HepG2 (cell line): ENCODE data around the gene YAP1. TPM values are rescaled to one million over a fixed set of nuclear protein-coding genes. Genes with fewer than 3 reads are reported as not detected.

ENCODE experiments used
- ATAD3A ChIP-seq: sonication (generic); formaldehyde crosslinking; IDR thresholded peaks from 2 replicates; pipeline ENCODE4 v1.4.0; 2020; ENCODE audit warnings: missing genetic modification reagents
- ATF3 ChIP-seq: sonication (generic); formaldehyde crosslinking; IDR thresholded peaks from 2 replicates; pipeline ENCODE4 v1.4.0; 2020; ENCODE audit warnings: missing genetic modification reagents
- FOXK1 ChIP-seq: sonication (generic); formaldehyde crosslinking; IDR thresholded peaks from 2 replicates; pipeline ENCODE4 v1.4.0; 2020; ENCODE audit warnings: low read depth, missing genetic modification reagents, borderline replicate concordance
- FUBP1 ChIP-seq: sonication (generic); formaldehyde crosslinking; IDR thresholded peaks from 2 replicates; pipeline ENCODE4 v1.5.1; 2020; ENCODE audit warnings: missing genetic modification reagents, mild to moderate bottlenecking, borderline replicate concordance
- GATAD2A ChIP-seq: IDR thresholded peaks from 2 replicates; pipeline ENCODE4 v1.6.1; 2016
- HMGXB3 ChIP-seq: sonication (generic); formaldehyde crosslinking; IDR thresholded peaks from 2 replicates; pipeline ENCODE4 v1.4.0; 2020; ENCODE audit warnings: missing genetic modification reagents, borderline replicate concordance
- IRF2 ChIP-seq: IDR thresholded peaks from 2 replicates; pipeline ENCODE4 v1.6.1; 2018; ENCODE audit warnings: missing genetic modification reagents, missing compliant biosample characterization
- ISL2 ChIP-seq: sonication (generic); formaldehyde crosslinking; IDR thresholded peaks from 2 replicates; pipeline ENCODE4 v1.5.0; 2020; ENCODE audit warnings: missing genetic modification reagents
- KLF9 ChIP-seq: IDR thresholded peaks from 2 replicates; pipeline ENCODE4 v1.6.1; 2016; ENCODE audit warnings: low read depth
- KMT2A ChIP-seq: sonication (generic); formaldehyde crosslinking; IDR thresholded peaks from 2 replicates; pipeline ENCODE4 v1.4.0; 2020; ENCODE audit warnings: missing genetic modification reagents
- NCOA2 ChIP-seq: sonication (generic); formaldehyde crosslinking; IDR thresholded peaks from 2 replicates; pipeline ENCODE4 v1.8.0; 2022; ENCODE audit warnings: inconsistent platforms
- NFKB2 ChIP-seq: sonication (generic); formaldehyde crosslinking; IDR thresholded peaks from 2 replicates; pipeline ENCODE4 v1.4.0; 2020; ENCODE audit warnings: missing genetic modification reagents, borderline replicate concordance
- RELA ChIP-seq: sonication (generic); formaldehyde crosslinking; IDR thresholded peaks from 2 replicates; pipeline ENCODE4 v1.4.0; 2020; ENCODE audit warnings: missing genetic modification reagents
- SIN3A ChIP-seq: IDR thresholded peaks from 2 replicates; pipeline ENCODE4 v1.6.1; 2011; ENCODE audit warnings: low read depth, mild to moderate bottlenecking, control low read depth, low read length, borderline replicate concordance
- SIX1 ChIP-seq: sonication (generic); formaldehyde crosslinking; IDR thresholded peaks from 2 replicates; pipeline ENCODE4 v1.4.0; 2020; ENCODE audit warnings: missing genetic modification reagents, borderline replicate concordance
- SOX5 ChIP-seq: IDR thresholded peaks from 2 replicates; pipeline ENCODE4 v1.6.1; 2016; ENCODE audit warnings: borderline replicate concordance
- ZBTB42 ChIP-seq: sonication (generic); formaldehyde crosslinking; IDR thresholded peaks from 2 replicates; pipeline ENCODE4 v1.5.0; 2020; ENCODE audit warnings: mild to moderate bottlenecking, missing genetic modification reagents
- ZFAT ChIP-seq: sonication (generic); formaldehyde crosslinking; conservative IDR thresholded peaks from 2 replicates; pipeline ENCODE4 v1.8.1; 2023; ENCODE audit warnings: missing genetic modification reagents, inconsistent platforms
- ZNF3 ChIP-seq: IDR thresholded peaks from 2 replicates; pipeline ENCODE4 v1.7.0; 2017; ENCODE audit warnings: inconsistent platforms
- ZNF496 ChIP-seq: sonication (generic); formaldehyde crosslinking; IDR thresholded peaks from 2 replicates; pipeline ENCODE4 v1.8.1; 2023; ENCODE audit warnings: mild to moderate bottlenecking, moderate library complexity, missing genetic modification reagents; ENCODE audit not compliant: insufficient replicate concordance
- ZNF660 ChIP-seq: sonication (generic); formaldehyde crosslinking; IDR thresholded peaks from 2 replicates; pipeline ENCODE4 v1.5.1; 2020; ENCODE audit warnings: mild to moderate bottlenecking, low read depth, missing genetic modification reagents, borderline replicate concordance
- ZNF780A ChIP-seq: sonication (generic); formaldehyde crosslinking; IDR thresholded peaks from 2 replicates; pipeline ENCODE4 v1.8.0; 2022; ENCODE audit warnings: mild to moderate bottlenecking, missing genetic modification reagents, moderate library complexity
- ZSCAN21 ChIP-seq: sonication (generic); formaldehyde crosslinking; IDR thresholded peaks from 2 replicates; pipeline ENCODE4 v1.8.0; 2022; ENCODE audit warnings: mild to moderate bottlenecking, missing genetic modification reagents, moderate library complexity, borderline replicate concordance
- polyA plus RNA-seq, 8 experiments: library from polyadenylated mRNA; depleted of rRNA in 3 of 8; stranded (reverse) in 7 of 8; unstranded in 1 of 8; fragments of >200 nt; fragmentation: Illumina TruSeq in 4 of 8; extraction: Trizol in 4 of 8; gene quantifications; 2 replicates each; pipeline versions ENCODE4 v1.2.1 to v1.2.3, GENCODE V29; 2011 to 2016; ENCODE audit warnings: low read depth in 4 of 8, missing spikeins in 1 of 8, mixed read lengths in 1 of 8; ENCODE audit not compliant: insufficient read depth in 1 of 8
- total RNA-seq, 5 experiments: library from RNA; depleted of rRNA; stranded (reverse); fragments of >200 nt; fragmentation: Illumina TruSeq; extraction: Trizol; gene quantifications; 2 replicates each; pipeline ENCODE4 v1.2.3, GENCODE V29; 2016; ENCODE audit warnings: low read depth in 1 of 5
- TF ChIP-seq, protein P1 (sequence below): IDR thresholded peaks from 2 replicates; pipeline ENCODE4 v1.6.1; 2016; ENCODE audit warnings: missing compliant biosample characterization, missing genetic modification reagents, borderline replicate concordance

The YAP1 gene
- total and polyA plus RNA-seq, 2 of the 13 experiments (the other 11 are each of a cell fraction or from before 2014, with no cell fraction given), result 59.5 to 91.0 TPM

GRCh38 chr11:102116453-102117205 is 6.4 kb downstream of the YAP1 start (continued):
- no peak for TF ChIP-seq ZNF496 (CRISPR knock-in tag)
- TF ChIP-seq FUBP1, result no peak
- no peak for TF ChIP-seq KLF9 (CRISPR knock-in tag)
- TF ChIP-seq ZNF3, result no peak
- no peak for TF ChIP-seq ATAD3A (CRISPR knock-in tag)
- TF ChIP-seq, protein P1, sequence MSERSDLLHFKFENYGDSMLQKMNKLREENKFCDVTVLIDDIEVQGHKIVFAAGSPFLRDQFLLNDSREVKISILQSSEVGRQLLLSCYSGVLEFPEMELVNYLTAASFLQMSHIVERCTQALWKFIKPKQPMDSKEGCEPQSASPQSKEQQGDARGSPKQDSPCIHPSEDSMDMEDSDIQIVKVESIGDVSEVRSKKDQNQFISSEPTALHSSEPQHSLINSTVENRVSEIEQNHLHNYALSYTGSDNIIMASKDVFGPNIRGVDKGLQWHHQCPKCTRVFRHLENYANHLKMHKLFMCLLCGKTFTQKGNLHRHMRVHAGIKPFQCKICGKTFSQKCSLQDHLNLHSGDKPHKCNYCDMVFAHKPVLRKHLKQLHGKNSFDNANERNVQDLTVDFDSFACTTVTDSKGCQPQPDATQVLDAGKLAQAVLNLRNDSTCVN, result no peak
- no peak for TF ChIP-seq SIN3A
- 0 out of 2 replicates have a peak, but pooled peaks have one; percentile 22 for TF ChIP-seq SIX1 (CRISPR knock-in tag)
- no peak for TF ChIP-seq NFKB2 (CRISPR knock-in tag)
- TF ChIP-seq ATF3, result no peak
- no peak for TF ChIP-seq ZFAT (CRISPR knock-in tag)
- TF ChIP-seq KMT2A (CRISPR knock-in tag), result no peak
- TF ChIP-seq IRF2 (CRISPR knock-in tag), result no peak
- no peak for TF ChIP-seq FOXK1 (CRISPR knock-in tag)
- no peak for TF ChIP-seq ZNF780A
- no peak for TF ChIP-seq ZNF660 (CRISPR knock-in tag)
- no peak for TF ChIP-seq HMGXB3 (CRISPR knock-in tag)
- peak; percentile 51; the same call in 1 of the 2 replicates for TF ChIP-seq GATAD2A (CRISPR knock-in tag)
- peak; percentile 20; the same call in 1 of the 2 replicates for TF ChIP-seq SOX5 (CRISPR knock-in tag)
- peak; percentile 63 for TF ChIP-seq NCOA2 (CRISPR knock-in tag)
- no peak for TF ChIP-seq ZBTB42 (CRISPR knock-in tag)
- 0 out of 2 replicates have a peak, but pooled peaks have one; percentile 43 for TF ChIP-seq ISL2 (CRISPR knock-in tag)
- TF ChIP-seq RELA (CRISPR knock-in tag), result no peak
- no peak for TF ChIP-seq ZSCAN21 (CRISPR knock-in tag)
